SK-N-MC (cell line): Measurements from ENCODE around the gene NKAIN2.

ENCODE experiments used
- EZH2 ChIP-seq: fragments of 200-600 bp; sonication (generic); IDR thresholded peaks from one replicate; pipeline ENCODE4 v1.6.1; 2017; ENCODE audit warnings: antibody characterized with exemption
- FOXP2 ChIP-seq: optimal IDR thresholded peaks from 2 replicates; pipeline ENCODE3; 2011; ENCODE audit warnings: mild to moderate bottlenecking, moderate library complexity; ENCODE audit not compliant: insufficient read depth; ENCODE audit errors: extremely low read length, control extremely low read depth
- POLR2AphosphoS5 ChIP-seq: IDR thresholded peaks from 2 replicates; pipeline ENCODE4 v1.6.1; 2012; ENCODE audit warnings: mild to moderate bottlenecking, low read depth, low read length, borderline replicate concordance

DNA sequence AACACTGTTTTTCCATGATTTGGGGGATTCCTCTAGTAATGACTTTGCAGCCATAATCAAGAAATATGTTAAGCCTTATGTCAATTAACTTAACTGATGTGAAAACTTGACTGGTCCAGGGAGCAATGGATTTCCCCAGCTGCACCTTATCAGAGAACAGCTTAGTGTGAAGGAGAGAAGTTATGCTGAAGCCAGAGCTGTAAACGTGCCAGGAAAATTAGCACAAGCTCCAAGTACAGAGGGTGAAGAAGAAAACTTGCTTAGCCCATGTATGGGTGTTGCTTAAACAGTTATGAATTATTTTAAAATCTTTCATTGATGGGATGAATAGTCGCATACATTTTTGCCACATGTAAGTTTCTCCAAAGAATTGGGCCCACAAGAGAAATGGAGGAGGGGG lies 943.7 kb downstream of the NKAIN2 start:
- TF ChIP-seq POLR2AphosphoS5, result no peak
- no peak for TF ChIP-seq EZH2
- no peak for TF ChIP-seq FOXP2
